Neural crest cell (in vitro differentiated cells): ENCODE results near the gene TERB1. TPM values are rescaled to one million over a fixed set of nuclear protein-coding genes. Genes with fewer than 3 reads are reported as not detected.

Experiments
- DNase-seq: peaks from one replicate; pipeline ENCODE4 v3.0.0; 2021; ENCODE audit warnings: low read depth, mixed read lengths, low spot score
- H3K27ac Mint-ChIP-seq: one replicate; pipeline ENCODE4 v1.8.0; 2021; ENCODE audit warnings: mild to moderate bottlenecking, mixed read lengths; ENCODE audit not compliant: unreplicated experiment
- H3K27me3 Mint-ChIP-seq: 2 replicates; pipeline ENCODE4 v1.8.0; 2021; ENCODE audit warnings: low read depth, mild to moderate bottlenecking, mixed read lengths
- H3K36me3 Mint-ChIP-seq: 2 replicates; pipeline ENCODE4 v1.8.0; 2021; ENCODE audit warnings: low read depth, mild to moderate bottlenecking, mixed read lengths
- H3K4me1 Mint-ChIP-seq: 2 replicates; pipeline ENCODE4 v1.8.0; 2021; ENCODE audit warnings: mixed read lengths
- H3K4me3 Mint-ChIP-seq: one replicate; pipeline ENCODE4 v1.8.0; 2021; ENCODE audit warnings: mild to moderate bottlenecking, mixed read lengths
- H3K9me3 Mint-ChIP-seq: 2 replicates; pipeline ENCODE4 v1.8.0; 2021; ENCODE audit warnings: mixed read lengths
- CTCF ChIP-seq: fragments of 200-600 bp; sonication (generic); conservative IDR thresholded peaks from 2 replicates; pipeline ENCODE4 v1.5.0; 2021; ENCODE audit warnings: antibody characterized with exemption, mild to moderate bottlenecking
- total RNA-seq: library from RNA; stranded (reverse); gene quantifications from 2 replicates; pipeline ENCODE4 v1.2.1, GENCODE V29; 2021

TERB1 gene
- total RNA-seq, 1 donor from 2014 or later = 0.26 TPM

GRCh38 chr16:66714062-66714461 lies 87.3 kb downstream of the TERB1 start:
- H3K27ac Mint-ChIP-seq = no peak overlapping the region
- no peak for TF ChIP-seq CTCF
- no peak overlapping the region for H3K4me3 Mint-ChIP-seq
- H3K4me1 Mint-ChIP-seq = peaks cover 5% of the 10 kb centered on the region
- peaks cover 3% of the 10 kb centered on the region for H3K36me3 Mint-ChIP-seq
- no peak for DNase-seq
- H3K9me3 Mint-ChIP-seq = peaks cover 4% of the 10 kb centered on the region
- H3K27me3 Mint-ChIP-seq = peaks cover 4% of the 10 kb centered on the region

GRCh38 chr16:66713076-66713475 lies 88.3 kb downstream of the TERB1 start:
- Mint-ChIP-seq H3K4me1 (peaks cover 5% of the 10 kb centered on the region), H3K27me3 (peaks cover 7% of the 10 kb centered on the region), H3K9me3 (peaks cover 4% of the 10 kb centered on the region), H3K36me3 (peaks cover 3% of the 10 kb centered on the region), H3K4me3 (no peak overlapping the region), H3K27ac (no peak overlapping the region)
- no peak for DNase-seq
- no peak for TF ChIP-seq CTCF

GRCh38 chr16:66712512-66712911 lies 88.9 kb downstream of the TERB1 start:
- Mint-ChIP-seq H3K27ac (no peak overlapping the region), H3K27me3 (peaks cover 7% of the 10 kb centered on the region), H3K36me3 (peaks cover 3% of the 10 kb centered on the region), H3K4me1 (peaks cover 6% of the 10 kb centered on the region), H3K9me3 (peaks cover 4% of the 10 kb centered on the region), H3K4me3 (no peak overlapping the region)
- no peak for DNase-seq
- no peak for TF ChIP-seq CTCF

GRCh38 chr16:66711581-66711980 lies 89.8 kb downstream of the TERB1 start:
- H3K27ac Mint-ChIP-seq = no peak overlapping the region
- peaks cover 7% of the 10 kb centered on the region for H3K27me3 Mint-ChIP-seq
- no peak for TF ChIP-seq CTCF
- H3K4me1 Mint-ChIP-seq = peaks cover 6% of the 10 kb centered on the region
- peaks cover 3% of the 10 kb centered on the region for H3K36me3 Mint-ChIP-seq
- no peak overlapping the region for H3K4me3 Mint-ChIP-seq
- H3K9me3 Mint-ChIP-seq = peaks cover 4% of the 10 kb centered on the region
- no peak for DNase-seq

- Mint-ChIP-seq H3K4me1 (peaks cover 6% of the 10 kb centered on the region), H3K36me3 (no peaks in the 10 kb centered on the region), H3K27ac (no peak overlapping the region), H3K4me3 (no peak overlapping the region), H3K27me3 (peaks cover 3% of the 10 kb centered on the region), H3K9me3 (no peaks in the 10 kb centered on the region)
- no peak for TF ChIP-seq CTCF
- DNase-seq = no peak
Measured at GRCh38 chr16:66706506-66706880, 94.9 kb downstream of the TERB1 start.
